AG09309 (cell line): Measurements from ENCODE around the gene MAPT.

ENCODE experiments used
- DNase-seq: peaks from one replicate; pipeline ENCODE4 v3.0.0-alpha.2; 2010; ENCODE audit warnings: low read depth
- H3K4me3 ChIP-seq: 2 replicates; pipeline ENCODE4 v1.5.1; 2011; ENCODE audit warnings: mild to moderate bottlenecking, low read depth, low read length, moderate library complexity; ENCODE audit not compliant: control insufficient read depth
- TF ChIP-seq, protein P1 (sequence below): IDR thresholded peaks from 2 replicates; pipeline ENCODE4 v1.5.1; 2011; ENCODE audit warnings: mild to moderate bottlenecking, low read depth, low read length, inconsistent platforms; ENCODE audit not compliant: insufficient read depth, control insufficient read depth; ENCODE audit errors: missing control alignments

The MAPT gene

DNA sequence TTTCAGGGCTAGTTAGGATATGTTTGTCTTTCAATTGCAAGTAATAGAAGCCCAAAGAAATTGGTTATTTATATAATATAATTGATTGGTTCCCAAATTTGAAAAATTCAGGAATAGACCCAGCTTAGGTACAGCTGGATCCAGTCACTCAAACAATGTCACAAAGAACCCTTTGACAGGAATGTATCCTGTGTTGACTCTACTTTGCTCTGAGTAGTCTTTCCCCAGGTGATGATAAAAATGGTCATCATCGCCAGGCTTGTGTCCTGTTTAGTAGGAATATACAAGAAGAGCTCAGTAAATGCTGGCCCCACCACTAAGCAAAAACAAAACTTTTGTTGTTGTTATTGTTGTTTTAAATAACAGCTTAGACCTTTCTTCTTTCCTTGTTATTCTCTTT is 35.0 kb downstream of the MAPT start:
- DNase-seq: no peak
- TF ChIP-seq, protein P1, sequence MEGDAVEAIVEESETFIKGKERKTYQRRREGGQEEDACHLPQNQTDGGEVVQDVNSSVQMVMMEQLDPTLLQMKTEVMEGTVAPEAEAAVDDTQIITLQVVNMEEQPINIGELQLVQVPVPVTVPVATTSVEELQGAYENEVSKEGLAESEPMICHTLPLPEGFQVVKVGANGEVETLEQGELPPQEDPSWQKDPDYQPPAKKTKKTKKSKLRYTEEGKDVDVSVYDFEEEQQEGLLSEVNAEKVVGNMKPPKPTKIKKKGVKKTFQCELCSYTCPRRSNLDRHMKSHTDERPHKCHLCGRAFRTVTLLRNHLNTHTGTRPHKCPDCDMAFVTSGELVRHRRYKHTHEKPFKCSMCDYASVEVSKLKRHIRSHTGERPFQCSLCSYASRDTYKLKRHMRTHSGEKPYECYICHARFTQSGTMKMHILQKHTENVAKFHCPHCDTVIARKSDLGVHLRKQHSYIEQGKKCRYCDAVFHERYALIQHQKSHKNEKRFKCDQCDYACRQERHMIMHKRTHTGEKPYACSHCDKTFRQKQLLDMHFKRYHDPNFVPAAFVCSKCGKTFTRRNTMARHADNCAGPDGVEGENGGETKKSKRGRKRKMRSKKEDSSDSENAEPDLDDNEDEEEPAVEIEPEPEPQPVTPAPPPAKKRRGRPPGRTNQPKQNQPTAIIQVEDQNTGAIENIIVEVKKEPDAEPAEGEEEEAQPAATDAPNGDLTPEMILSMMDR: no peak

DNA sequence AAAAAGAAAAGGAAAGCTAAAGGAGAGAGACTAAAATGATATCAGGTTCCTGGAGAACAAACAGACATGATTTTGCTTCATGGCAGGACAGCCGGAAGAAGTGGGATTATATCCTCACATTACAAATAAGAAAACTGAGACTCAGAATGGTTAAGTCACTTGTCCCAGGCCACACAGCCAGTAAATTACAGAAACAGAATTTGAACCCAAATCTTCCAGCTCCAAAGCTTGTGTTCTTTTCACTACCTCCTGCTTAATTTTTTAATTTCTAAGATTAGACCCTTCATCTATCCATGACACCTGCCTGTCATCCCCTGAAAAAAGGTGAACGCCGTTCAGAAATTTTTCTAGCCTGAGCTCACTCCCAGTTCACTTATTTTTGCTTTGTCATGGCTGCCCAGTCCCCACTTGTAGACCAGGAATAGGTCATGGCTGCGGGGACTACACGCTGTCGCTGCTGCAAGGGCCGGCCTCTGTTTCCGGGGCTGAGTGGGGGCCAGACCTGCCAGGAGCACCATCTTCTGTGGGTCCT is 36.1 kb downstream of the MAPT start:
- TF ChIP-seq, protein P1: no peak
- DNase-seq: no peak
- no peak overlapping the region for H3K4me3 ChIP-seq

More for the DNA sequence above, 35.0 kb downstream of the MAPT start:
- no peak overlapping the region for H3K4me3 ChIP-seq

DNA sequence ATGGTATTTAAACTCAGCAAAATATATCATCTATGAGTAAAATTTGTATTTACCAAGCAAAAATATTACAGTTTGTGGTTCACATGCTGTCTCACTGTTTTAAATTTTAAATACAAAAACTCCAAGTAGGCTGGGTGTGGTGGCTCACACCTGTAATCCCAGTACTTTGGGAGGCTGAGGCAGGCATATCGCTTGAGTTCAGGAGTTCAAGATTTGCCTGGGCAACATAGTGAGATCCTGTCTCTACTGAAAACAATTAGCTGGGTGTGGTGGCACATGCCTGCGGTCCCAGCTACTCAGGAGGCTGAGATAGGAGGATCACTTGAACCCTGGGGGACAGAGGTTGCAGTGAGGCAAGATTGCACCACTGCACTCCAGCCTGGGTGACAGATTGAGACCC is 37.3 kb downstream of the MAPT start:
- TF ChIP-seq, protein P1: no peak
- no peak overlapping the region for H3K4me3 ChIP-seq
- no peak for DNase-seq

DNA sequence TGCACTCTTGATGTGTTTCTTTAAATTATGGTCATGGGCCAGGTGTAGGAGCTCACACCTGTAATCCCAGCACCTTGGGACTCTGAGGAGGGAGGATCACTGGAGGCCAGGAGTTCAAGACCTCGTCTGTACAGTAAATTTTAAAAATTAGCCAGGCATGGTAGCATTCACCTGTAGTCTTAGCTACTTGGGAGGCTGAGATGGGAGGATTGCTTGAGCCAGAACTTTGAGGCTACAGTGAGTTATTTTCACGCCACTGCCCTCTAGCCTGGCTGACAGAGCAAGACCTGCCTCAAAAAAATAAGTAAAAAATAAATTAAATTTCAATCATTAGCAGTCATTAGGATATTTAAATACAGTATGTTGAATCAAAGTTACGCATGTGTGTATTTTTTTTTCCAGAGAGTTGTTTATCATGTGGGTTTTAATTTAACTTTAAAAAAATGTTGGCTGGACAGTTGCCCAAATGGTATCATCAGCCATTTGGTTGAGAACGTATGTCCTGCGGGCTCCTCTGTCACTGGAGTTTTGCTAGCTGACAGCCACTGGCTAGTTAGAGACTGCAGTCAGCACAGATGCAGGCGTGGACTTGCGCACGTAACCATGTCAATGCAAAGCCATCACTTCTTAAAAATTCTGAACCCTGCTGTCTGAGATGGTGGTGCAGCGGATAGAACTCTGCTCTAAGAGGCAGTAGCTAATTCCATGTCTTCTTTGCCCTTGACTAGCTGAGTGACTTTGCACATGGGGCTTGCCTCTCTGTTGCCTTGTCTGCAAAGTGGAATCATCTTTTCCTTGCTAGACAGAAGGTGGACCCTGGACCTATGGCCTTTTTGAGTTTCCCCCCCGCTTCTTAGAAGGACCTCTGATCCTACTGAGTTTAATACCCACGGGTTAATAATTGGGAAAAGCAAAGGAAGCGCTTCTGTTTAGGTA is 40.0 kb downstream of the MAPT start:
- no peak for DNase-seq
- TF ChIP-seq, protein P1: no peak
- no peak overlapping the region for H3K4me3 ChIP-seq

DNA sequence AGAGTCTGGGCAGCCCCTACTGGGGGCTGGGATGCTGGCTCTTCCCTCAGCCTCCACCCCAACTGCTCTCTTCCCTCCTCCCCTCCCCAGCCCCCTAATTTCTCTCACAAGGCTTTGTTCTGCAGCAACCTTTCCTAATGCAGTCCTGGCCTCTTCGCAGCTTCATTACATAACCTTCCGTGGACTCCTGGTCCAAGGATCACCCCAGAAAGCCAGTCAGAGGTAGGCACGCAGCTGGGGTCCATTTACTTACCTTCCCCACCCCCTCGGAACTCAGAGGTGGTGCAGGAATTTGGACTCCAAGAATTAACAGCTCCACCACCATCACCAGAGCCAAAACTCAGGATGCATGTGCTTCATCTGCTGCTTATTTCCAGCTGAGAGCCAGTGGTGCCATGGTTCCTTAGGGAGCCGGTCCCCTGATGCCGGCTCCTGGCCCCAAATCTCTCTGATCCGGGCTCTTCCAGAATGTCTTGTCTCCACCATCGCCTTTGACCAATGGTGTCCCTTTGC is 40.9 kb downstream of the MAPT start:
- no peak overlapping the region for H3K4me3 ChIP-seq
- DNase-seq: no peak
- TF ChIP-seq, protein P1: no peak

DNA sequence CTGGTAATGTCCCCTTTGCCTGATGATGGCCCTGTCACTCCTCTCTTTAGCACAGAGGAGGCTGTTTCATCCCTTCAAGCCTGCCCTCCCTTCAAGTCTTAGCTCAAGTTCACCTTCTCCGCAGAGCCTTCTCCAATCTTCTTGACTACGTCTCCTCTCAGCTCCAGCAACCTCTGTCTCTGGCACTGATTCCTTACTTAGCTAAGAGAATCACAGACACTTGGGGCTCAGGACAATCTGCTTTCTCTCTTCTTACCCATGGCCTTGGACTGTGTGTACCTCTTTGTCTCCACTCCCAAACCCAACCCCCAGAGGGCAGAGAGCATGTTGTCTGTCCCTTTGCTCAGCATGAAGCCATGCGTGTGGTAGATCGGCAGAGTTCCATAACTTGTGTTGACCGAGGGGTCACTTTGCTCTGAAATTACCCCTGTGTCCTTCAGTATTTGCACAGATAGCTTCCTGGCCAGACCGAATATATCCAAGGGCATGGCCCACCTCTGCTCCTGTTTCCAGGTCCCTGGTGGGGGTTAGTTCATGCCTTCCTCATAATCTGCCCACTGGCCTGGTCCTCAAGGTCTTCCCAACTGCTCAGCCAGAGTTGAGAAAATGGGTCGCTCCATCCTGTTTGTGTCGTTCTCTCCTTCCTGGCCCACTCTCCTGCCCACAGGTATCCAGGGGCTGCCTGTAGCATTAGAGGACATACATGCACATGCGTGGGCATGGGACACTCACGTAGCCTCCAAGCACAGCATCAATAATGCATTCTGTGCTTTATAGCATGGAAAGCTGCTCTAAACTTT is 41.6 kb downstream of the MAPT start:
- DNase-seq: no peak
- TF ChIP-seq, protein P1: no peak
- no peak overlapping the region for H3K4me3 ChIP-seq
